ENCODE measurements around the gene CYB561.

Gene CYB561

DNA sequence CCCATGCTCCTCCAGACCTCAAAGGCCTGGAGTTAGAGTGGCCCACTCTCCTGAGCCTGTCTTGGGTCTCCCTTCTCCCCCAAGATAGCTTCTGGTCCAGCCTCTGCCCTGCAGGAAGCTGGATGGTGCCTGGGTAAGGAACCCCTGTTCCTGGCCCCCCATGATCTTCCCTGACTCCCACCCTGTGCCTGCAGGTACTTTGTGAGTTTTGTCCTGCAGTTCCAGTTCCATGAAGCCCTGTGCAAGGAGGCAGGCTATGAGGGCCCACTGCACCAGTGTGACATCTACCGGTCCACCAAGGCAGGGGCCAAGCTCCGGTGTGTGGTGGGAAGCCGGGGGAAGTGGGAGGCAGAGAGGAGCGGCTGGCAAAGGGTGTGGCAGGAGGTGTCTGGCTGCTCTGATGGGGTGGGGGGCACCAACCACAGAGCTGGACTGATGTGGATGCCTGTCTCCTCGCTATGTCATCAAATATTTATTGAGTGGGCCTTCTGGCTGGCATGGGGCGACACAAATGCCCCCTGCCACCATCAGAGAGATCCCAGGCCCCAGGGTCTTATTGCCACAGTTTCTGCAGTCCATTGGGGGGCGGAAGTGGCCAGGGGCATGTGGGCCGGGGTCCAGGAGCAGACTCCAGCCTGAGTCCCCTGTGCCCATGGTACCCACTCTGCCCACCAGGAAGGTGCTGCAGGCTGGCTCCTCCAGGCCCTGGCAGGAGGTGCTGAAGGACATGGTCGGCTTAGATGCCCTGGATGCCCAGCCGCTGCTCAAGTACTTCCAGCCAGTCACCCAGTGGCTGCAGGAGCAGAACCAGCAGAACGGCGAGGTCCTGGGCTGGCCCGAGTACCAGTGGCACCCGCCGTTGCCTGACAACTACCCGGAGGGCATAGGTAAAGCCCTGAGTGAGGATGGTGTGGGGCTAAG lies 37.8 kb upstream of the CYB561 start:
- Histone ChIP-seq H3K4me1 (ENCODE audit: insufficient read depth, low read length) (no peaks in the 10 kb centered on the region; the same call in 1 of the 2 replicates), H3K9me3 (ENCODE audit: control insufficient read depth, insufficient read depth, low read length) (no peaks in the 10 kb centered on the region), H3K36me3 (ENCODE audit: insufficient read depth, low read length) (no peaks in the 10 kb centered on the region), H3K9ac (ENCODE audit: low read depth, low read length) (no peak overlapping the region)

GRCh38 chr17:63483038-63483437 lies 36.9 kb upstream of the CYB561 start:
- Histone ChIP-seq H3K36me3 (ENCODE audit: insufficient read depth, low read length) (no peaks in the 10 kb centered on the region), H3K9ac (ENCODE audit: low read depth, low read length) (no peak overlapping the region), H3K9me3 (ENCODE audit: control insufficient read depth, insufficient read depth, low read length) (no peaks in the 10 kb centered on the region), H3K4me1 (ENCODE audit: insufficient read depth, low read length) (peaks cover 4% of the 10 kb centered on the region)

DNA sequence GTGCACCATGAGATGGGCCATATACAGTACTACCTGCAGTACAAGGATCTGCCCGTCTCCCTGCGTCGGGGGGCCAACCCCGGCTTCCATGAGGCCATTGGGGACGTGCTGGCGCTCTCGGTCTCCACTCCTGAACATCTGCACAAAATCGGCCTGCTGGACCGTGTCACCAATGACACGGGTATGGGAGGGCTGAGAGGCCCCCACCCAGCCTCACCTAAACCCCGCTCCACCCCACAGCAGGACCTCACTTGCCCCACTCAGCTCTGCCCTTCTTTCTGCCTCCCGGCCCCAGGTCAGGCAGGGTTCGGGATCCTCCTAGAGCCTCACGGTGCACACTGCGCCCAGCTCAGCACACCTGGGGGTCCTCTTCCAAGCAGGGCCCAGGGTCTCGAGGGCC lies 36.4 kb upstream of the CYB561 start:
- Histone ChIP-seq H3K4me1 (ENCODE audit: insufficient read depth, low read length) (peaks cover 4% of the 10 kb centered on the region), H3K36me3 (ENCODE audit: insufficient read depth, low read length) (no peaks in the 10 kb centered on the region), H3K9ac (ENCODE audit: low read depth, low read length) (no peak overlapping the region), H3K9me3 (ENCODE audit: control insufficient read depth, insufficient read depth, low read length) (no peaks in the 10 kb centered on the region)

DNA sequence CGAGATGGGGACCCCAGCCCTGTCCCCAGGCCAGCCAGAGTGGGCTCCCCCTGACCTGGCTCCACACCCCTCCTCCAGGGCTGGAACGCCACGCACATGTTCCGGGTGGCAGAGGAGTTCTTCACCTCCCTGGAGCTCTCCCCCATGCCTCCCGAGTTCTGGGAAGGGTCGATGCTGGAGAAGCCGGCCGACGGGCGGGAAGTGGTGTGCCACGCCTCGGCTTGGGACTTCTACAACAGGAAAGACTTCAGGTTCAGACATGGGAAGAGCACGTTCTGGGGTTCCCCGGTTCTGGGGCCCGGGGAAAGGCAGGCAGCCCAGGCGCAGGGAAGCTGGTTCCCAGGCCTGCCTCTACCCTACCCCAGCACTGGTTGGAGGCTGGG lies 35.4 kb upstream of the CYB561 start:
- no peaks in the 10 kb centered on the region for H3K36me3 ChIP-seq (ENCODE audit: insufficient read depth, low read length)
- no peaks in the 10 kb centered on the region for H3K9me3 ChIP-seq (ENCODE audit: control insufficient read depth, insufficient read depth, low read length)
- peaks cover 4% of the 10 kb centered on the region for H3K4me1 ChIP-seq (ENCODE audit: insufficient read depth, low read length)
- H3K9ac ChIP-seq (ENCODE audit: low read depth, low read length) = no peak overlapping the region

GRCh38 chr17:63480826-63481487 lies 34.9 kb upstream of the CYB561 start:
- no peaks in the 10 kb centered on the region for H3K9me3 ChIP-seq (ENCODE audit: control insufficient read depth, insufficient read depth, low read length)
- H3K4me1 ChIP-seq (ENCODE audit: insufficient read depth, low read length) = peaks cover 6% of the 10 kb centered on the region
- H3K9ac ChIP-seq (ENCODE audit: low read depth, low read length) = no peak overlapping the region

DNA sequence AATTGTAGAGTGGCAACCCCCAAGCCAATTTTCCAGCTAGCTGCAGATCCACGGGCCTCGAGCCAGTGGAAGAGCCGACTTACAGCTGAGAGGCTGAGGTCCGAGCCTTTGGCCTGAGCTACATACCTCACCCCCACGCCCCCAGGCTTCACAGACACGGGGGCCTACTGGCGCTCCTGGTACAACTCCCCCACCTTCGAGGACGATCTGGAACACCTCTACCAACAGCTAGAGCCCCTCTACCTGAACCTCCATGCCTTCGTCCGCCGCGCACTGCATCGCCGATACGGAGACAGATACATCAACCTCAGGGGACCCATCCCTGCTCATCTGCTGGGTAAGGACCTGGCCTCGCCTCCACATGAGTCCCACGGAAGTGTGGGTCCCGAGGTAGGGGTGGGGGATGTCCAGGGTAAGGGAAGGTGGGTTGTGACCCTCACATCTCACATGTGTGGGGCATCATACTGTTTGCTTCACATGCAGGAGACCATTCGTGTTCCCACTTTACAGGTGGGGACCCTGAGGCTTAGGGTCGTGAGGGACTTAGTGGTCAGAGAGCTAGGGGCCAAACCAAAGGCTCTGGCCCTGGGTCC lies 34.2 kb upstream of the CYB561 start:
- peaks cover 12% of the 10 kb centered on the region for H3K4me1 ChIP-seq (ENCODE audit: insufficient read depth, low read length)
- H3K9ac ChIP-seq (ENCODE audit: low read depth, low read length) = no peak overlapping the region
- H3K36me3 ChIP-seq (ENCODE audit: insufficient read depth, low read length) = no peaks in the 10 kb centered on the region
- no peaks in the 10 kb centered on the region for H3K9me3 ChIP-seq (ENCODE audit: control insufficient read depth, insufficient read depth, low read length)

More at GRCh38 chr17:63480826-63481487, 34.9 kb upstream of the CYB561 start:
- H3K36me3 ChIP-seq (ENCODE audit: insufficient read depth, low read length) = no peaks in the 10 kb centered on the region

DNA sequence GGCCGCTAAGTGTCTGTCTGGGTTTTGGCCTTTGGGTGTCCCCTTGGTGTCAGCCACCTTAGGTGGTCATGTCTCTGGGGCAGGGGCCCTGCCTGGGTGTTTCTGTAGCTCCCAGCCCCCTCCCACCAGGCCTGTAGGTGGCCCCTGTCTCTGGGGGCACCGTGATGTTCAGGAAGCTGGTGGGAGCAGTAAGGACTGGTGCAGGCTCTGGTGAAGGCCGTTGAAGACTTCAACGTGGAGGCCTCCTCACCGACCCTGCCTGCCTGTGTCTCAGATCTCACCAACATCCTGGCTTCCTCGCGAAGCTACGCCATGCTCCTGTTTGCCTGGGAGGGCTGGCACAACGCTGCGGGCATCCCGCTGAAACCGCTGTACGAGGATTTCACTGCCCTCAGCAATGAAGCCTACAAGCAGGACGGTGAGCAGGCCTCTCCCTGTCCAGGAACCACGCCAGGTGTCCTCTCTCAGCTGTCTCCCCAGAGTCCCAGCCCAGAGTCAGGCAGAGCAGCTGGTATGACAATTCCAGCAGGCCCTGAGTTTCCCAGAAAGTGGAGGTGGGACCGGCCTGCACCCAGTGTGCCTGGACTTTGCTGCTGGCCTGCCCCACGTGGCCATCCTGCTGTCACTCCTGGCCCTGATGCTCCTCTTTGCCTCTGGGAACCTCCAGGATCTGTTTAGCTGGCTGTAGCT lies 33.5 kb upstream of the CYB561 start:
- Histone ChIP-seq H3K9ac (ENCODE audit: low read depth, low read length) (no peak overlapping the region), H3K4me1 (ENCODE audit: insufficient read depth, low read length) (peaks cover 19% of the 10 kb centered on the region)

DNA sequence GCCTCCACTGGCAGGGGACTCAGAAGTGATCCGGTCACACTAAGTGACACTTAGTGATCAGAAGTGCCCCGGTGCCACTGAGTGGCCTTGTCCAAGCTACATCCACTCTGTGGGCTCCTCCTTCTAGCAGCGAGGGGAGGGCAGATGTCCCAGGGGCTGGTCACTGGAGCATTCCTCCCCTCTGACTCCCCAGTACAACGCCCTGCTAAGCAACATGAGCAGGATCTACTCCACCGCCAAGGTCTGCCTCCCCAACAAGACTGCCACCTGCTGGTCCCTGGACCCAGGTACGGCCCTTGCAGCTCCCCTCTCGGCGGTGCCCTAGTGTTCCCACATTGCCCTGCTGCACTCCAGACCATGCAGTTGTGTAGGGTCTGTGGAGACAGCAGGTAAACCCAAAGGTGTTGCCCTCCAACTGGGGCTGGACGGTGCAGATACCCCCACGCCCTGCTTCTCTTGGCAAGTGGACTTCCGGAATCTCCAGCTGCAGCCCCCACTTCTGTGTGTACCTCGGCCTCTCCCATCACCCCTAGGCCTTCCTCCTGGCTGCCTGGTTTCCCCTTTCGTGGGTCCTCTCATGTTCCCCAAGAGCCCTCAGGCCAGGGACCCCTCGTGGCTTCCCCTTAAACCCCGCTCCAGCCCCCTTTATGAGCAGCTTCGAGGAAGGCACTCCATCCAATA lies 32.8 kb upstream of the CYB561 start:
- Histone ChIP-seq H3K4me1 (ENCODE audit: insufficient read depth, low read length) (peaks cover 20% of the 10 kb centered on the region), H3K9ac (ENCODE audit: low read depth, low read length) (no peak overlapping the region)

More for the DNA sequence above, 33.5 kb upstream of the CYB561 start:
- Histone ChIP-seq H3K36me3 (ENCODE audit: insufficient read depth, low read length) (no peaks in the 10 kb centered on the region), H3K9me3 (ENCODE audit: control insufficient read depth, insufficient read depth, low read length) (no peaks in the 10 kb centered on the region)

DNA sequence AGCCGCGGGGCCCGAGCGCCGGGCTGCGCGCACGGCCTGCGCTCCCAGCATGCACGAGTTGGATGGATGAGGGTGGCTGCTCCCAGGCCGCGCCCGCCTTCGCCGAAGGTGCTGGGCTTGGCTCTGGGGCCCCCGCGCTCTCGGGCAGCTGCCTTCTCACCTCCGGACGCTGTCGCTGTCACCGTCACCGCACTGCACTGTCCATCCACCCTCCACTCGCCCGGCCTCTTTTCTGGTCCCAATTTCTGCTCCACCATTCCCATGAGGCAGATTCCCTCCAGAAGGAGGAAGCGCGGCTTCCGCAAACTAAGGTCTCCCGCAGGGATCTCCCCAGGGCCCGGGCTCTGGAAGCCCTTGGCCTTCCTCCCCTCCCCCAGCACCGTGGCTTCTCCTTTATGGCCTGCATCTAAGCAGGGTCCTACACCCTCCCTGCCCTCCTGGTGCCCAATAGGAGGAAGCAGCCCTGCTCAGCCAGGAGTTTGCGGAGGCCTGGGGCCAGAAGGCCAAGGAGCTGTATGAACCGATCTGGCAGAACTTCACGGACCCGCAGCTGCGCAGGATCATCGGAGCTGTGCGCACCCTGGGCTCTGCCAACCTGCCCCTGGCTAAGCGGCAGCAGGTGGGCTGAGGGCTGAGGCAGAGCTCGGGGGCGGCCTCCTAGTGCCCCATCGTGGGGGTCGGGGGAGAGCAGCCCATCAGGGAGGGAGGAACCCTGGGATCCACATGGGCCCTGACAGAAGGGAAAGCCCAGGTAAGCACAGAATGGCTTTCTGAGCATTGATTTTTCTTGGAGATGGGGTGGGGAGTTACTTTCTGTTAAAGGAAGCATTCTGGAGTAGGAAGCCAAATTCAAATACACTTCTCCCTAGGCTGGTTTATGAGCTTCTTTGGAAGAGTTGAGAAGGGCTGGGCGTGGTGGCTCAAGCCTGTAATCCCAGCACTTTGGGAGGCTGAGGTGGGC lies 31.7 kb upstream of the CYB561 start:
- no peaks in the 10 kb centered on the region for H3K36me3 ChIP-seq (ENCODE audit: insufficient read depth, low read length)

More for the DNA sequence above, 32.8 kb upstream of the CYB561 start:
- no peaks in the 10 kb centered on the region for H3K36me3 ChIP-seq (ENCODE audit: insufficient read depth, low read length)
- H3K9me3 ChIP-seq (ENCODE audit: control insufficient read depth, insufficient read depth, low read length) = no peaks in the 10 kb centered on the region

GRCh38 chr17:63476854-63477479 lies 30.9 kb upstream of the CYB561 start, which contains the start of gene ACE:
Gene ACE (plus strand): TSS chr17:63477061. CDS start chr17:63477095, 34 bp downstream.
- peak within 1 kb of the TSS; percentile 70 for H3K9ac ChIP-seq (ENCODE audit: low read depth, low read length)
- peaks cover 20% of the 10 kb centered on the region for H3K4me1 ChIP-seq (ENCODE audit: insufficient read depth, low read length)
- H3K36me3 ChIP-seq (ENCODE audit: insufficient read depth, low read length) = no peaks in the 10 kb centered on the region
- H3K9me3 ChIP-seq (ENCODE audit: control insufficient read depth, insufficient read depth, low read length) = no peaks in the 10 kb centered on the region

More for the DNA sequence above, 31.7 kb upstream of the CYB561 start:
- Histone ChIP-seq H3K9me3 (ENCODE audit: control insufficient read depth, insufficient read depth, low read length) (no peaks in the 10 kb centered on the region), H3K4me1 (ENCODE audit: insufficient read depth, low read length) (peaks cover 20% of the 10 kb centered on the region), H3K9ac (ENCODE audit: low read depth, low read length) (peak overlapping the region; percentile 40)

GRCh38 chr17:63476459-63476853 lies 30.4 kb upstream of the CYB561 start:
- H3K9ac ChIP-seq (ENCODE audit: low read depth, low read length) = peak overlapping the region; percentile 70; the same call in 1 of the 2 replicates
- H3K9me3 ChIP-seq (ENCODE audit: control insufficient read depth, insufficient read depth, low read length) = no peaks in the 10 kb centered on the region
- peaks cover 20% of the 10 kb centered on the region for H3K4me1 ChIP-seq (ENCODE audit: insufficient read depth, low read length)
- H3K36me3 ChIP-seq (ENCODE audit: insufficient read depth, low read length) = no peaks in the 10 kb centered on the region

- H3K36me3 ChIP-seq (ENCODE audit: insufficient read depth, low read length) = no peaks in the 10 kb centered on the region
- H3K4me1 ChIP-seq (ENCODE audit: insufficient read depth, low read length) = peaks cover 20% of the 10 kb centered on the region
- peak overlapping the region; percentile 70 for H3K9ac ChIP-seq (ENCODE audit: low read depth, low read length)
- no peaks in the 10 kb centered on the region for H3K9me3 ChIP-seq (ENCODE audit: control insufficient read depth, insufficient read depth, low read length)
Measured at GRCh38 chr17:63475491-63476412, 29.6 kb upstream of the CYB561 start.
